GM19372 (cell line): ENCODE data around the gene MARVELD1.
A peak's percentile ranks its signal among the peaks of the same experiment; 100 is the strongest.
"Not testable (repeated sequence)": the region's sequence is repeated elsewhere in the genome, so short reads cannot be mapped to it uniquely, and the experiment has no call there.

Experiments used
- ATAC-seq: cut with Tn5 transposase; IDR thresholded peaks from one replicate; pipeline ENCODE4 v1.9.1; 2021; ENCODE audit warnings: mild to moderate bottlenecking, low read depth, moderate library complexity; ENCODE audit not compliant: unreplicated experiment

Gene MARVELD1

GRCh38 chr10:97689559-97690020, 23.9 kb upstream of the MARVELD1 start:
- no peak for ATAC-seq

GRCh38 chr10:97690133-97690532, 23.4 kb upstream of the MARVELD1 start:
- no peak for ATAC-seq

GRCh38 chr10:97698072-97698655, 15.4 kb upstream of the MARVELD1 start:
- ATAC-seq: not testable (repeated sequence)

- ATAC-seq: peak; percentile 49
These were observed 12.0 kb upstream of the MARVELD1 start for GRCh38 chr10:97701438-97702069.

GRCh38 chr10:97703398-97704067, 10.0 kb upstream of the MARVELD1 start:
- ATAC-seq: no peak

- no peak for ATAC-seq
These were observed 9.2 kb upstream of the MARVELD1 start for GRCh38 chr10:97704341-97704740.

GRCh38 chr10:97705006-97705670, 8.4 kb upstream of the MARVELD1 start:
- ATAC-seq: no peak

GRCh38 chr10:97707134-97707861, 6.2 kb upstream of the MARVELD1 start:
- ATAC-seq: no peak

- no peak for ATAC-seq
These were observed 5.4 kb upstream of the MARVELD1 start for GRCh38 chr10:97708167-97708566.

- no peak for ATAC-seq
These were observed 4.3 kb upstream of the MARVELD1 start for GRCh38 chr10:97708976-97709946.

- ATAC-seq: no peak
These were observed 1.6 kb upstream of the MARVELD1 start for GRCh38 chr10:97711640-97712572.

- ATAC-seq: peak; percentile 77
These were observed 383 bp downstream of the MARVELD1 start for GRCh38 chr10:97713826-97714400.

GRCh38 chr10:97714401-97715258, 1.1 kb downstream of the MARVELD1 start:
- ATAC-seq: peak; percentile 15

- no peak for ATAC-seq
These were observed 1.8 kb downstream of the MARVELD1 start for GRCh38 chr10:97715259-97715874.

- no peak for ATAC-seq
These were observed 4.1 kb downstream of the MARVELD1 start for GRCh38 chr10:97717627-97718026.

- no peak for ATAC-seq
These were observed 4.6 kb downstream of the MARVELD1 start for GRCh38 chr10:97718178-97718577.
